Ectodermal cell (in vitro differentiated cells): Measurements from ENCODE around the gene FEZF2.

ENCODE experiments used
- H3K27ac ChIP-seq: 2 replicates; pipeline ENCODE4 v1.7.0; 2013; ENCODE audit warnings: mild to moderate bottlenecking, low read depth, low read length; ENCODE audit not compliant: insufficient read depth, poor library complexity, severe bottlenecking
- H3K27me3 ChIP-seq: 2 replicates; pipeline ENCODE4 v1.7.0; 2013; ENCODE audit warnings: mild to moderate bottlenecking, low read length; ENCODE audit not compliant: insufficient read depth, control insufficient read depth, poor library complexity, severe bottlenecking
- H3K36me3 ChIP-seq: one replicate; pipeline ENCODE4 v1.7.0; 2013; ENCODE audit warnings: low read length; ENCODE audit not compliant: control insufficient read depth, insufficient read depth
- H3K4me1 ChIP-seq: one replicate; pipeline ENCODE4 v1.7.0; 2013; ENCODE audit warnings: low read length; ENCODE audit not compliant: control insufficient read depth, insufficient read depth
- H3K4me3 ChIP-seq: 2 replicates; pipeline ENCODE4 v1.7.0; 2013; ENCODE audit warnings: low read depth, low read length, control low read depth; ENCODE audit not compliant: insufficient read depth
- H3K9me3 ChIP-seq: 2 replicates; pipeline ENCODE4 v1.7.0; 2013; ENCODE audit warnings: mild to moderate bottlenecking, low read length, moderate library complexity; ENCODE audit not compliant: control insufficient read depth
- WGBS, 2 experiments: methylation state at CpG; one replicate each; pipeline ENCODE4 v1.1.7; 2013; ENCODE audit warnings: missing lambda C conversion rate in 2 of 2; 5-methylcytosine and 5-hydroxymethylcytosine counted together

Gene FEZF2

GRCh38 chr3:62392626-62393292 lies 19.4 kb upstream of the FEZF2 start:
- Histone ChIP-seq H3K27me3 (no peaks in the 10 kb centered on the region), H3K4me3 (no peak overlapping the region), H3K36me3 (no peaks in the 10 kb centered on the region), H3K4me1 (no peaks in the 10 kb centered on the region), H3K9me3 (no peaks in the 10 kb centered on the region), H3K27ac (no peak overlapping the region)
- 68 to 74% methylated on average over 4 to 5 of the region's 5 CpGs for WGBS, 2 experiments

- H3K9me3 ChIP-seq = no peaks in the 10 kb centered on the region
Observed at GRCh38 chr3:62387251-62387650, 13.9 kb upstream of the FEZF2 start.

GRCh38 chr3:62379321-62379798 lies 6.0 kb upstream of the FEZF2 start:
- Histone ChIP-seq H3K27ac (no peak overlapping the region), H3K36me3 (no peaks in the 10 kb centered on the region), H3K9me3 (no peaks in the 10 kb centered on the region), H3K27me3 (peaks cover 94% of the 10 kb centered on the region), H3K4me3 (no peak overlapping the region), H3K4me1 (peaks cover 27% of the 10 kb centered on the region)
- whole genome bisulfite sequencing, 2 experiments = 0 to 2% methylated on average over 21 of the region's 21 CpGs

More at GRCh38 chr3:62387251-62387650, 13.9 kb upstream of the FEZF2 start:
- 87 to 97% methylated on average over 3 of the region's 3 CpGs for WGBS, 2 experiments
- no peak overlapping the region for H3K4me3 ChIP-seq
- no peak overlapping the region for H3K27ac ChIP-seq
- peaks cover 24% of the 10 kb centered on the region for H3K27me3 ChIP-seq
- no peaks in the 10 kb centered on the region for H3K36me3 ChIP-seq
- H3K4me1 ChIP-seq = no peaks in the 10 kb centered on the region

DNA sequence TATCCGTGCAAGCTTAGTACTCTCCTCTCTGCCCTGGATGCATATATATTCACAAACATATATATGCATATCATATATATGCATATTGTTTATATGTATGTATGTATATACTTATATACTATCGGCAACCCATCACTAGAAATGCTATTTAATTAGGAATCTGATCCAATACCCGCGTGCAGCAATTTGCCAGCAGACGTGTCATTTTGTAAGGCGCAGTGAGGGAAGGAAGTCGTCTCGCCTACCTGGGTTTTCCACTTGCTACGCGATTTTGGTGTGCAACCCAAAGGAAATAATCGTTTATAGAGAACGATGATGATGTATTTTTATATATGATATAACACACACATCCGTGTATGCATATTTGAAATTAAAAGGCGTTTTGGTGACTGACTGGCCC lies 5.6 kb upstream of the FEZF2 start:
- Histone ChIP-seq H3K4me1 (peaks cover 31% of the 10 kb centered on the region), H3K27ac (no peak overlapping the region), H3K27me3 (peaks cover 98% of the 10 kb centered on the region), H3K9me3 (no peaks in the 10 kb centered on the region), H3K4me3 (peak overlapping the region; percentile 26), H3K36me3 (no peaks in the 10 kb centered on the region)
- 3% methylated on average over 11 to 14 of the region's 14 CpGs for WGBS, 2 experiments

- Histone ChIP-seq H3K4me1 (peaks cover 37% of the 10 kb centered on the region), H3K4me3 (peak overlapping the region; percentile 26), H3K27ac (no peak overlapping the region), H3K9me3 (no peaks in the 10 kb centered on the region), H3K27me3 (peaks cover 100% of the 10 kb centered on the region), H3K36me3 (no peaks in the 10 kb centered on the region)
- 1% methylated on average over 29 of the region's 29 CpGs for WGBS, 2 experiments
Observed at GRCh38 chr3:62378311-62378789, 5.0 kb upstream of the FEZF2 start.

DNA sequence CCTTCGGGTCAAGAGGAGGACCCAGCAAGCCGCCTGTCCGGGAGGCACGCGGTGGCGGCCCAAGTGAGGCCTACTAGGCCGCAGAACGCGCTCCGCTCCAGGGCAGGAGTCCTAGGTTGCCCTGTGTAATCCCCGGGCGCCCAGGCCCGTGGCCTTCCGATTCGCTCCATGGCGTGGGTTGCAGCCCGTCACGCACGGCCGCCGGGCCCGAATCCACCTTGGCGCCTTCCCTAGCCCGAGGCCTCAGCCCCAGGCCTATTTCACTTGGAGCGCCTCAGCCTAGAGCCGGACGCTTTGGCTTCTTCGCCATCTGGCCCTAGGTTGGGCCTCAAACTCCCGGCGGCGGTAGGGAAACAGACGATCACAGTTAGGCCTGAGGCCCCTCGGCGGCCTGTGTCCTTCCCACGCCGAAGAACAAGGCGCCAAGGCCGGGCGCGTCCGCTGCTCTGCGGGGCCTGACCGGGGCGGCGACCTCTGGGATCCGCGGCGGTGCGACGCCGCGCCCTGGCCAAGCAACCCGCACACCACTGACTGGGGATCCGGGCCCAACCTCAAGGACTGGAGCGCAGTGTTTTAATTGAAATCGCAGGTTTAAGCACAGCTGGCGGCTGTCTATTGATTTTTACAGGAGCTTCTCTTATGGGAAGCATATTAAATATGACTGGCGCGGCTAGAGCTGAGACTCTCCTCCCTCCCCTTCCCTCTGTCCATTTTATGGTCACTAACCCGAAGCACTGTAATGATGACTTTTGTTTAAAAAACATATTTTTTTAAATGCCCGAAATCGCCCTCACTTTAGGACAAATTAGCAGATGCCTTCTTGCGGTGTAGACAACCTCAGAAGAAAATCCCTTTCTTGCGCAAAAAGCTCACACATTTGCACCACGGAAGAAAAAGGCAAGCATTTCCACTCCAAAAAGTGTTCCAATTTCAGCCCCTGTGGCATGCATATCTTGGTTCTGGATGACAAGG lies 3.8 kb upstream of the FEZF2 start:
- peaks cover 39% of the 10 kb centered on the region for H3K4me1 ChIP-seq
- peaks cover 100% of the 10 kb centered on the region for H3K27me3 ChIP-seq
- H3K27ac ChIP-seq = no peak overlapping the region
- H3K36me3 ChIP-seq = no peaks in the 10 kb centered on the region
- no peak overlapping the region for H3K4me3 ChIP-seq
- no peaks in the 10 kb centered on the region for H3K9me3 ChIP-seq
- WGBS, 2 experiments = 8 to 10% methylated on average over 65 of the region's 65 CpGs

DNA sequence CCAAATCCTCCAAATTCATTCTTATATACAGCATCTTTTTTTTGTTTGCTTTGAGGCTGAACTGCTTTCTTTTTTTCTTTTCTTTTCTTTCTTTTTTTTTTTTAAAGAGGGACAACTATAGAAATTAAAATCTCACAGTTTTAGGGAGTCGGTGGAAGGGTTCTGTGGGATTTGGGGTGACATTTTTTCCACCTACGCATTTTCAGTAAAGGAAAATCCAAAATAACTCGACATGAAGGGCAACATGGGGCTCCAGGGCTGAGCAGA lies 3.0 kb upstream of the FEZF2 start:
- Histone ChIP-seq H3K36me3 (no peaks in the 10 kb centered on the region), H3K4me3 (no peak overlapping the region), H3K9me3 (no peaks in the 10 kb centered on the region), H3K27me3 (peaks cover 100% of the 10 kb centered on the region), H3K27ac (no peak overlapping the region), H3K4me1 (peaks cover 39% of the 10 kb centered on the region)
- 60 to 61% methylated on average over 3 of the region's 3 CpGs for WGBS, 2 experiments

DNA sequence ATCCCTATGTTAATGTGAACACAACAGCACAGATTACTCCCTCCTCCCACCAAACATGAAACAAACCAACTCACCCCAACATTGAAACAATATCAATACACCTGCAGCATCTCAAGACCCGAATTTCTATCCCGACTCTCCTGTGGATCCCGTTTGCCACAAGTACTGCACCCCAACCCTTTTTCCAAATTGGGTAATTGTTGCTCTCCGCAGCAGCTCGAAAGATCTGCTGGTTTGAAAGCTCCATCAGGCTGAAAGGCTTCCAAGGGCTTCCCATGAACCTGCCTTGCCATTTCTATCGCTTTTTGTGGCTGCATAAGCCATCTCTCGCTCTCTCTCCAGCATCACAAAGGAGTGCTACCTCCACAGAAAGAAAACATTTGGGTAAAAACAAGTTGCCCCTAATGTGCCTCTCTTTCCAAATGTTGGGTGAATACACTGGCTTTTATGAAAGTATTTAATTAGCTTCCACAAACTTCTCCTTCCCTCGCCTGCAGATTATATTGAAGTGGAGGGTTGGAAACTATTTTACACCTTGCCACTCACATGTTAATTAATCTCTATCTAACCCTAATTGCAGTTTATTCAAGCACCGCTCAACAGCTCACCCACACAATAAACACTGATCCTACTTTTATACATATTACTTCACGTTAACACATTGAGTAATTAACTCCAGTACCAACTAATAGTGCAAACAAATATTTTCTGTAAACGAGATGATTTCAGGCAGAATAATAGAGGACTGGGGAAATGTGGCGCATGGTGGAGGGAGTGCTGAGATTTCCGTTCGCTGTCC lies 2.5 kb upstream of the FEZF2 start:
- H3K9me3 ChIP-seq = no peaks in the 10 kb centered on the region
- no peak overlapping the region for H3K27ac ChIP-seq
- H3K27me3 ChIP-seq = peaks cover 100% of the 10 kb centered on the region
- H3K4me3 ChIP-seq = no peak overlapping the region
- peaks cover 39% of the 10 kb centered on the region for H3K4me1 ChIP-seq
- H3K36me3 ChIP-seq = no peaks in the 10 kb centered on the region
- WGBS, 2 experiments = 5 to 8% methylated on average over 9 to 14 of the region's 14 CpGs

GRCh38 chr3:62374341-62375218 lies 1.2 kb upstream of the FEZF2 start:
- no peaks in the 10 kb centered on the region for H3K36me3 ChIP-seq
- H3K9me3 ChIP-seq = no peaks in the 10 kb centered on the region
- H3K4me1 ChIP-seq = peaks cover 39% of the 10 kb centered on the region
- peaks cover 100% of the 10 kb centered on the region for H3K27me3 ChIP-seq
- H3K4me3 ChIP-seq = peak overlapping the region; percentile 37
- peak overlapping the region; percentile 30 for H3K27ac ChIP-seq
- WGBS, 2 experiments = 1% methylated on average over 30 of the region's 30 CpGs
